Bone marrow (tissue), 2 donors: ENCODE results near the gene CARNS1.
A peak's percentile ranks its signal among the peaks of the same experiment; 100 is the strongest.
"Not testable (repeated sequence)": the region's sequence is repeated elsewhere in the genome, so short reads cannot be mapped to it uniquely, and the experiment has no call there.

Experiments used
- DNase-seq, 2 donors: peaks; one replicate each; lab custom pipeline; 2025; lab: John Stamatoyannopoulos, UW

CARNS1 gene

GRCh38 chr11:67465530-67465929 lies 50.1 kb downstream of the CARNS1 start:
- DNase-seq, result not testable (repeated sequence)

GRCh38 chr11:67466367-67466766 lies 50.9 kb downstream of the CARNS1 start:
- DNase-seq, result no peak

GRCh38 chr11:67466962-67467771 lies 51.7 kb downstream of the CARNS1 start:
- no peak for DNase-seq

GRCh38 chr11:67468056-67468455 lies 52.6 kb downstream of the CARNS1 start:
- no peak for DNase-seq

GRCh38 chr11:67468456-67468758 lies 52.9 kb downstream of the CARNS1 start:
- no peak for DNase-seq

GRCh38 chr11:67468759-67469507 lies 53.5 kb downstream of the CARNS1 start, which contains the start of gene TMEM134:
TSS of gene TMEM134 (minus strand) at chr11:67469251. CDS start at chr11:67469192, 59 bp downstream.
- peak; percentile 72 to 84 for DNase-seq

GRCh38 chr11:67469508-67469811 lies 54.0 kb downstream of the CARNS1 start:
- DNase-seq, result no peak

- DNase-seq, result no peak
Measured at GRCh38 chr11:67470337-67471002, 55.0 kb downstream of the CARNS1 start.

- no peak for DNase-seq
Measured at GRCh38 chr11:67472882-67473281, 57.4 kb downstream of the CARNS1 start.
